Loucy (cell line): ENCODE results near the gene CASP7.

Experiments used
- CTCF ChIP-seq: fragments of 200-600 bp; sonication (generic); conservative IDR thresholded peaks from 2 replicates; pipeline ENCODE4 v1.5.1; 2014; ENCODE audit warnings: mild to moderate bottlenecking, antibody characterized with exemption, low read length
- EZH2phosphoT487 ChIP-seq: fragments of 200-600 bp; IDR thresholded peaks from 2 replicates; pipeline ENCODE4 v1.6.1; 2018; ENCODE audit warnings: antibody characterized with exemption, mild to moderate bottlenecking, moderate library complexity, borderline replicate concordance

- no peak for TF ChIP-seq CTCF
- no peak for TF ChIP-seq EZH2phosphoT487
Measured at GRCh38 chr10:113739577-113739976, 59.9 kb downstream of the CASP7 start.
